Mesenchymal stem cell (in vitro differentiated cells and primary cell): ENCODE results near the gene EXOC8.

Experiments
- DNase-seq: peaks from one replicate; pipeline ENCODE4 v3.0.0-alpha.2; 2013
- H2AFZ ChIP-seq: one replicate; pipeline ENCODE4 v1.6.1; 2013; ENCODE audit warnings: low read depth, mild to moderate bottlenecking, control low read depth, inconsistent platforms, low read length, moderate library complexity
- H2AK5ac ChIP-seq: 2 replicates; pipeline ENCODE4 v1.6.1; 2013; ENCODE audit warnings: low read length, moderate library complexity, mild to moderate bottlenecking, inconsistent platforms; ENCODE audit not compliant: severe bottlenecking
- H2BK120ac ChIP-seq: one replicate; pipeline ENCODE4 v1.6.1; 2013; ENCODE audit warnings: low read depth, mild to moderate bottlenecking, inconsistent platforms, low read length, moderate library complexity
- H2BK12ac ChIP-seq, 2 experiments: one replicate each; pipeline ENCODE4 v1.6.1; 2013; ENCODE audit warnings: inconsistent platforms in 2 of 2, low read length in 2 of 2, mild to moderate bottlenecking in 2 of 2, moderate library complexity in 2 of 2, control low read depth in 1 of 2
- H2BK15ac ChIP-seq: one replicate; pipeline ENCODE4 v1.6.1; 2013; ENCODE audit warnings: mild to moderate bottlenecking, low read depth, inconsistent platforms; ENCODE audit not compliant: poor library complexity, severe bottlenecking
- H2BK5ac ChIP-seq: 2 replicates; pipeline ENCODE4 v1.6.1; 2013; ENCODE audit warnings: low read depth, mild to moderate bottlenecking, low read length, control low read depth, inconsistent platforms; ENCODE audit not compliant: poor library complexity, severe bottlenecking
- H3K14ac ChIP-seq, 2 experiments: one replicate each; pipeline ENCODE4 v1.6.1; 2013; ENCODE audit warnings: inconsistent platforms in 2 of 2, low read length in 2 of 2, control low read depth in 1 of 2, mild to moderate bottlenecking in 1 of 2, moderate library complexity in 1 of 2
- H3K18ac ChIP-seq, 2 experiments: one replicate each; pipeline ENCODE4 v1.6.1; 2013; ENCODE audit warnings: inconsistent platforms in 2 of 2, low read length in 2 of 2, control low read depth in 1 of 2, low read depth in 1 of 2, mild to moderate bottlenecking in 1 of 2
- H3K23ac ChIP-seq, 2 experiments: one replicate each; pipeline ENCODE4 v1.6.1; 2013; ENCODE audit warnings: inconsistent platforms in 2 of 2, low read length in 2 of 2, mild to moderate bottlenecking in 2 of 2, moderate library complexity in 2 of 2, control low read depth in 1 of 2
- H3K27ac ChIP-seq: 2 replicates; pipeline ENCODE4 v1.5.1; 2013; ENCODE audit warnings: mild to moderate bottlenecking, moderate library complexity, low read length, control low read depth, inconsistent platforms; ENCODE audit not compliant: poor library complexity, severe bottlenecking
- H3K27me3 ChIP-seq, 2 experiments: 2 replicates each; pipeline versions ENCODE4 v1.6.1 to v1.7.0; 2013; ENCODE audit warnings: low read length in 2 of 2, mild to moderate bottlenecking in 2 of 2, moderate library complexity in 2 of 2, control low read depth in 1 of 2, inconsistent platforms in 1 of 2; ENCODE audit not compliant: control insufficient read depth in 1 of 2, insufficient read depth in 1 of 2
- H3K36me3 ChIP-seq, 2 experiments: 2 replicates each; pipeline versions ENCODE4 v1.6.1 to v1.7.0; 2013; ENCODE audit warnings: low read length in 2 of 2, control low read depth in 1 of 2, inconsistent platforms in 1 of 2, low read depth in 1 of 2, mild to moderate bottlenecking in 1 of 2; ENCODE audit not compliant: insufficient read depth in 2 of 2, control insufficient read depth in 1 of 2
- H3K4ac ChIP-seq, 2 experiments: one replicate each; pipeline ENCODE4 v1.6.1; 2013; ENCODE audit warnings: inconsistent platforms in 2 of 2, low read length in 2 of 2, mild to moderate bottlenecking in 2 of 2, moderate library complexity in 2 of 2, control low read depth in 1 of 2, low read depth in 1 of 2
- H3K4me1 ChIP-seq: 2 replicates; pipeline ENCODE4 v1.6.1; 2013; ENCODE audit warnings: low read depth, low read length, control low read depth; ENCODE audit not compliant: control insufficient read depth, insufficient read depth
- H3K4me2 ChIP-seq: 2 replicates; pipeline ENCODE4 v1.6.1; 2013; ENCODE audit warnings: low read length, mild to moderate bottlenecking, inconsistent platforms; ENCODE audit not compliant: poor library complexity, severe bottlenecking
- H3K4me3 ChIP-seq, 2 experiments: 2 replicates each; pipeline versions ENCODE4 v1.5.1 to v1.7.0; 2013; ENCODE audit warnings: low read length in 2 of 2, mild to moderate bottlenecking in 2 of 2, control low read depth in 1 of 2, low read depth in 1 of 2; ENCODE audit not compliant: insufficient read depth in 1 of 2
- H3K79me1 ChIP-seq: replicated peaks from 2 replicates; pipeline ENCODE4 v1.6.1; 2013; ENCODE audit warnings: mild to moderate bottlenecking, control low read depth, low read length, inconsistent platforms; ENCODE audit not compliant: poor library complexity, severe bottlenecking
- H3K9ac ChIP-seq: 2 replicates; pipeline ENCODE4 v1.7.0; 2013; ENCODE audit warnings: mild to moderate bottlenecking, low read length, moderate library complexity
- H3K9me3 ChIP-seq: 2 replicates; pipeline ENCODE4 v1.7.0; 2013; ENCODE audit warnings: mild to moderate bottlenecking, low read length; ENCODE audit not compliant: control insufficient read depth
- H4K8ac ChIP-seq: one replicate; pipeline ENCODE4 v1.6.1; 2013; ENCODE audit warnings: inconsistent platforms, mild to moderate bottlenecking, low read length, moderate library complexity
- H4K91ac ChIP-seq: one replicate; pipeline ENCODE4 v1.6.1; 2013; ENCODE audit warnings: mild to moderate bottlenecking, low read length, inconsistent platforms
- WGBS: methylation state at CpG from one replicate; pipeline ENCODE4 v1.1.7; 2013; ENCODE audit warnings: mixed read lengths; 5-methylcytosine and 5-hydroxymethylcytosine counted together

EXOC8 gene

GRCh38 chr1:231332761-231333160, 4.9 kb downstream of the EXOC8 start:
- no peak overlapping the region for H4K91ac ChIP-seq
- H3K4me1 ChIP-seq, result peaks cover 13% of the 10 kb centered on the region
- no peak overlapping the region for H3K4me2 ChIP-seq
- H3K9ac ChIP-seq, result peak overlapping the region; percentile 96
- H3K36me3 ChIP-seq, result peaks cover 0 to 42% of the 10 kb centered on the region in 2 experiments
- H3K23ac ChIP-seq, result no peak overlapping the region
- no peak overlapping the region for H3K27ac ChIP-seq
- peaks cover 6% of the 10 kb centered on the region for H3K79me1 ChIP-seq
- no peak overlapping the region for H3K14ac ChIP-seq
- H2BK5ac ChIP-seq, result no peak overlapping the region
- H3K27me3 ChIP-seq, result no peaks in the 10 kb centered on the region
- WGBS, result no CpG with 5 or more reads among the region's 1 CpG
- peak overlapping the region in 1 of 2 experiments; percentile 99 for H3K4me3 ChIP-seq
- H3K9me3 ChIP-seq, result no peaks in the 10 kb centered on the region
- H2BK15ac ChIP-seq, result no peak overlapping the region
- no peak overlapping the region for H2BK12ac ChIP-seq
- no peak overlapping the region for H3K18ac ChIP-seq
- H4K8ac ChIP-seq, result no peak overlapping the region
- DNase-seq, result no peak
- no peak overlapping the region for H2AK5ac ChIP-seq
- H2AFZ ChIP-seq, result no peak overlapping the region
- H3K4ac ChIP-seq, result no peak overlapping the region
- no peak overlapping the region for H2BK120ac ChIP-seq

- WGBS, result 100% methylated on average over 6 of the region's 7 CpGs
- H3K23ac ChIP-seq, result no peak overlapping the region
These were observed 8.2 kb downstream of the EXOC8 start for GRCh38 chr1:231329483-231329882.

GRCh38 chr1:231327617-231328016, 10.0 kb downstream of the EXOC8 start:
- Histone ChIP-seq H3K14ac (no peak overlapping the region), H3K23ac (no peak overlapping the region), H3K9me3 (no peaks in the 10 kb centered on the region), H3K36me3 (peaks cover 0 to 13% of the 10 kb centered on the region in 2 experiments), H2BK12ac (no peak overlapping the region), H3K27me3 (no peaks in the 10 kb centered on the region), H3K4me2 (no peak overlapping the region), H2AK5ac (no peak overlapping the region), H3K79me1 (peaks cover 6% of the 10 kb centered on the region), H4K91ac (no peak overlapping the region), H2BK15ac (no peak overlapping the region), H3K9ac (no peak overlapping the region), H2BK120ac (no peak overlapping the region), H2AFZ (no peak overlapping the region), H3K4me1 (no peaks in the 10 kb centered on the region), H3K4ac (no peak overlapping the region), H2BK5ac (no peak overlapping the region), H4K8ac (no peak overlapping the region), H3K4me3 (no peak overlapping the region), H3K18ac (no peak overlapping the region), H3K27ac (no peak overlapping the region)
- WGBS, result 84% methylated on average over 2 of the region's 5 CpGs
- DNase-seq, result no peak

More at GRCh38 chr1:231329483-231329882, 8.2 kb downstream of the EXOC8 start:
- Histone ChIP-seq H4K8ac (no peak overlapping the region), H2AFZ (no peak overlapping the region), H2BK12ac (no peak overlapping the region), H3K14ac (no peak overlapping the region), H3K4me1 (no peaks in the 10 kb centered on the region), H3K9me3 (no peaks in the 10 kb centered on the region), H2BK5ac (no peak overlapping the region), H3K4me3 (no peak overlapping the region), H3K4me2 (no peak overlapping the region), H2BK15ac (no peak overlapping the region), H3K36me3 (peaks cover 0 to 29% of the 10 kb centered on the region in 2 experiments), H2AK5ac (no peak overlapping the region), H3K27me3 (no peaks in the 10 kb centered on the region), H3K18ac (no peak overlapping the region), H3K79me1 (peaks cover 6% of the 10 kb centered on the region), H3K27ac (no peak overlapping the region), H3K9ac (no peak overlapping the region), H2BK120ac (no peak overlapping the region), H3K4ac (no peak overlapping the region), H4K91ac (no peak overlapping the region)
- DNase-seq, result no peak

GRCh38 chr1:231326248-231326647, 11.4 kb downstream of the EXOC8 start:
- WGBS, result 100% methylated on average over 1 of the region's 1 CpG
- no peak overlapping the region for H2BK12ac ChIP-seq
- no peak overlapping the region for H3K14ac ChIP-seq
- H3K4me2 ChIP-seq, result no peak overlapping the region
- H2BK15ac ChIP-seq, result no peak overlapping the region
- no peaks in the 10 kb centered on the region for H3K27me3 ChIP-seq
- no peak overlapping the region for H3K4me3 ChIP-seq
- no peaks in the 10 kb centered on the region for H3K4me1 ChIP-seq
- DNase-seq, result no peak
- H3K36me3 ChIP-seq, result peaks cover 0 to 5% of the 10 kb centered on the region in 2 experiments
- H4K8ac ChIP-seq, result no peak overlapping the region
- peaks cover 4% of the 10 kb centered on the region for H3K79me1 ChIP-seq
- H2BK120ac ChIP-seq, result no peak overlapping the region
- no peak overlapping the region for H3K4ac ChIP-seq
- H2AK5ac ChIP-seq, result no peak overlapping the region
- H2AFZ ChIP-seq, result no peak overlapping the region
- H3K18ac ChIP-seq, result no peak overlapping the region
- no peak overlapping the region for H3K9ac ChIP-seq
- no peak overlapping the region for H2BK5ac ChIP-seq
- H3K23ac ChIP-seq, result no peak overlapping the region
- no peaks in the 10 kb centered on the region for H3K9me3 ChIP-seq
- H3K27ac ChIP-seq, result no peak overlapping the region
- H4K91ac ChIP-seq, result no peak overlapping the region
